Measurements from ENCODE around the gene FA2H.
"Not testable (repeated sequence)": the region's sequence is repeated elsewhere in the genome, so short reads cannot be mapped to it uniquely, and the experiment has no call there.

Gene FA2H

GRCh38 chr16:74800216-74800871 is 25.7 kb upstream of the FA2H start:
- in situ Hi-C loops (cut with HindIII; ENCODE audit: low sequenced_read_pairs): no loop called here
- TF ChIP-seq CTCF (IDR thresholded peaks at IDR 0.05; ENCODE audit: low read depth, low read length, missing control alignments): no peak
- no peak for DNase-seq (ENCODE audit: low read depth)
- H3K4me3 ChIP-seq (ENCODE audit: low read depth, low read length): no peak overlapping the region

GRCh38 chr16:74797414-74797813 is 22.8 kb upstream of the FA2H start:
- no peak for DNase-seq (ENCODE audit: low read depth)
- in situ Hi-C loops (cut with HindIII; ENCODE audit: low sequenced_read_pairs): loop anchor here (5.0 kb wide), 1 partner anchor 55 kb away; no protein-coding TSS in a partner anchor
- no peak for TF ChIP-seq CTCF (IDR thresholded peaks at IDR 0.05; ENCODE audit: low read depth, low read length, missing control alignments)
- H3K4me3 ChIP-seq (ENCODE audit: low read depth, low read length): no peak overlapping the region

- no peak overlapping the region for H3K4me3 ChIP-seq (ENCODE audit: low read depth, low read length)
- TF ChIP-seq CTCF (IDR thresholded peaks at IDR 0.05; ENCODE audit: low read depth, low read length, missing control alignments): no peak
- no peak for DNase-seq (ENCODE audit: low read depth)
- in situ Hi-C loops (cut with HindIII; ENCODE audit: low sequenced_read_pairs): loop anchor here (5.0 kb wide), 1 partner anchor 53 kb away; no protein-coding TSS in a partner anchor
These were observed 20.5 kb upstream of the FA2H start for GRCh38 chr16:74795104-74795503.

GRCh38 chr16:74794668-74795067 is 20.0 kb upstream of the FA2H start:
- in situ Hi-C loops (cut with HindIII; ENCODE audit: low sequenced_read_pairs): loop anchor here (5.0 kb wide), 1 partner anchor 52 kb away; no protein-coding TSS in a partner anchor
- no peak overlapping the region for H3K4me3 ChIP-seq (ENCODE audit: low read depth, low read length)
- DNase-seq (ENCODE audit: low read depth): no peak
- no peak for TF ChIP-seq CTCF (IDR thresholded peaks at IDR 0.05; ENCODE audit: low read depth, low read length, missing control alignments)

GRCh38 chr16:74793571-74793970 is 19.0 kb upstream of the FA2H start:
- no peak for DNase-seq (ENCODE audit: low read depth)
- TF ChIP-seq CTCF (IDR thresholded peaks at IDR 0.05; ENCODE audit: low read depth, low read length, missing control alignments): no peak
- no peak overlapping the region for H3K4me3 ChIP-seq (ENCODE audit: low read depth, low read length)
- in situ Hi-C loops (cut with HindIII; ENCODE audit: low sequenced_read_pairs): no loop called here

GRCh38 chr16:74792225-74792624 is 17.6 kb upstream of the FA2H start:
- no peak overlapping the region for H3K4me3 ChIP-seq (ENCODE audit: low read depth, low read length)
- in situ Hi-C loops (cut with HindIII; ENCODE audit: low sequenced_read_pairs): no loop called here
- DNase-seq (ENCODE audit: low read depth): no peak
- no peak for TF ChIP-seq CTCF (IDR thresholded peaks at IDR 0.05; ENCODE audit: low read depth, low read length, missing control alignments)

GRCh38 chr16:74791749-74792148 is 17.1 kb upstream of the FA2H start:
- H3K4me3 ChIP-seq (ENCODE audit: low read depth, low read length); DNase-seq (ENCODE audit: low read depth); in situ Hi-C loops (cut with HindIII; ENCODE audit: low sequenced_read_pairs): not testable (repeated sequence)
